HepG2 (cell line): Measurements from ENCODE around the gene CENPO. TPM values are rescaled to one million over a fixed set of nuclear protein-coding genes. Genes with fewer than 3 reads are reported as not detected.

Experiments
- ARNT2 ChIP-seq: sonication (generic); formaldehyde crosslinking; IDR thresholded peaks from 2 replicates; pipeline ENCODE4 v1.8.0; 2022; ENCODE audit warnings: mild to moderate bottlenecking, low read depth, missing genetic modification reagents, moderate library complexity
- HOXA3 ChIP-seq: sonication (generic); formaldehyde crosslinking; IDR thresholded peaks from 2 replicates; pipeline ENCODE4 v1.5.0; 2020; ENCODE audit warnings: missing genetic modification reagents
- HOXA9 ChIP-seq: sonication (generic); formaldehyde crosslinking; IDR thresholded peaks from 2 replicates; pipeline ENCODE4 v1.8.1; 2022; ENCODE audit warnings: missing genetic modification reagents, mild to moderate bottlenecking, moderate library complexity, borderline replicate concordance
- NFE2L1 ChIP-seq: sonication (generic); formaldehyde crosslinking; IDR thresholded peaks from 2 replicates; pipeline ENCODE4 v1.4.0; 2020; ENCODE audit warnings: missing genetic modification reagents, mild to moderate bottlenecking, borderline replicate concordance
- NFYC ChIP-seq: IDR thresholded peaks from 2 replicates; pipeline ENCODE4 v1.6.1; 2016; ENCODE audit warnings: missing genetic modification reagents, missing compliant biosample characterization
- SMAD9 ChIP-seq: sonication (generic); formaldehyde crosslinking; IDR thresholded peaks from 2 replicates; pipeline ENCODE4 v1.5.1; 2020; ENCODE audit warnings: mild to moderate bottlenecking, missing genetic modification reagents
- SRY ChIP-seq: sonication (generic); formaldehyde crosslinking; IDR thresholded peaks from 2 replicates; pipeline ENCODE4 v1.8.0; 2022; ENCODE audit warnings: mild to moderate bottlenecking, missing genetic modification reagents
- TBX3 ChIP-seq: fragments of 450-650 bp; IDR thresholded peaks from 2 replicates; pipeline ENCODE4 v1.6.1; 2017; ENCODE audit warnings: antibody characterized with exemption, mild to moderate bottlenecking, inconsistent platforms, borderline replicate concordance
- ZFP1 ChIP-seq: IDR thresholded peaks from 2 replicates; pipeline ENCODE4 v1.6.1; 2016
- ZFP90 ChIP-seq: sonication (generic); formaldehyde crosslinking; IDR thresholded peaks from 2 replicates; pipeline ENCODE4 v1.8.0; 2022; ENCODE audit warnings: missing genetic modification reagents, mild to moderate bottlenecking, inconsistent platforms, borderline replicate concordance
- ZNF138 ChIP-seq: sonication (generic); formaldehyde crosslinking; IDR thresholded peaks from 2 replicates; pipeline ENCODE4 v1.5.0; 2020; ENCODE audit warnings: mild to moderate bottlenecking, low read depth, missing genetic modification reagents
- ZNF180 ChIP-seq: sonication (generic); formaldehyde crosslinking; IDR thresholded peaks from 2 replicates; pipeline ENCODE4 v1.4.0; 2020; ENCODE audit warnings: low read depth, missing genetic modification reagents, borderline replicate concordance
- ZNF224 ChIP-seq: sonication (generic); formaldehyde crosslinking; IDR thresholded peaks from 2 replicates; pipeline ENCODE4 v1.5.0; 2020; ENCODE audit warnings: mild to moderate bottlenecking, missing genetic modification reagents
- ZNF253 ChIP-seq: sonication (generic); formaldehyde crosslinking; IDR thresholded peaks from 2 replicates; pipeline ENCODE4 v1.8.0; 2022; ENCODE audit warnings: mild to moderate bottlenecking, missing genetic modification reagents, borderline replicate concordance
- ZNF703 ChIP-seq: sonication (generic); formaldehyde crosslinking; IDR thresholded peaks from 2 replicates; pipeline ENCODE4 v1.5.1; 2020; ENCODE audit warnings: missing genetic modification reagents, mild to moderate bottlenecking, moderate library complexity, borderline replicate concordance
- polyA plus RNA-seq, 8 experiments: library from polyadenylated mRNA; depleted of rRNA in 3 of 8; stranded (reverse) in 7 of 8; unstranded in 1 of 8; fragments of >200 nt; fragmentation: Illumina TruSeq in 4 of 8; extraction: Trizol in 4 of 8; gene quantifications; 2 replicates each; pipeline versions ENCODE4 v1.2.1 to v1.2.3, GENCODE V29; 2011 to 2016; ENCODE audit warnings: low read depth in 4 of 8, missing spikeins in 1 of 8, mixed read lengths in 1 of 8; ENCODE audit not compliant: insufficient read depth in 1 of 8
- total RNA-seq, 5 experiments: library from RNA; depleted of rRNA; stranded (reverse); fragments of >200 nt; fragmentation: Illumina TruSeq; extraction: Trizol; gene quantifications; 2 replicates each; pipeline ENCODE4 v1.2.3, GENCODE V29; 2016; ENCODE audit warnings: low read depth in 1 of 5
- TF ChIP-seq, protein P1 (sequence below): sonication (generic); formaldehyde crosslinking; IDR thresholded peaks from 2 replicates; pipeline ENCODE4 v1.4.0; 2020; ENCODE audit warnings: missing genetic modification reagents
- TF ChIP-seq, protein P2 (sequence below): sonication (generic); formaldehyde crosslinking; IDR thresholded peaks from 2 replicates; pipeline ENCODE4 v1.4.0; 2020; ENCODE audit warnings: missing genetic modification reagents
- TF ChIP-seq, protein P3 (sequence below): sonication (generic); formaldehyde crosslinking; conservative IDR thresholded peaks from 2 replicates; pipeline ENCODE4 v1.8.1; 2023; ENCODE audit warnings: missing genetic modification reagents
- TF ChIP-seq, protein P4 (sequence below): sonication (generic); formaldehyde crosslinking; IDR thresholded peaks from 2 replicates; pipeline ENCODE4 v1.8.0; 2022; ENCODE audit warnings: mild to moderate bottlenecking, missing genetic modification reagents, borderline replicate concordance

The CENPO gene
- total and polyA plus RNA-seq, 2 of the 13 experiments (the other 11 are each of a cell fraction or from before 2014, with no cell fraction given), result 19.7 to 35.5 TPM

DNA sequence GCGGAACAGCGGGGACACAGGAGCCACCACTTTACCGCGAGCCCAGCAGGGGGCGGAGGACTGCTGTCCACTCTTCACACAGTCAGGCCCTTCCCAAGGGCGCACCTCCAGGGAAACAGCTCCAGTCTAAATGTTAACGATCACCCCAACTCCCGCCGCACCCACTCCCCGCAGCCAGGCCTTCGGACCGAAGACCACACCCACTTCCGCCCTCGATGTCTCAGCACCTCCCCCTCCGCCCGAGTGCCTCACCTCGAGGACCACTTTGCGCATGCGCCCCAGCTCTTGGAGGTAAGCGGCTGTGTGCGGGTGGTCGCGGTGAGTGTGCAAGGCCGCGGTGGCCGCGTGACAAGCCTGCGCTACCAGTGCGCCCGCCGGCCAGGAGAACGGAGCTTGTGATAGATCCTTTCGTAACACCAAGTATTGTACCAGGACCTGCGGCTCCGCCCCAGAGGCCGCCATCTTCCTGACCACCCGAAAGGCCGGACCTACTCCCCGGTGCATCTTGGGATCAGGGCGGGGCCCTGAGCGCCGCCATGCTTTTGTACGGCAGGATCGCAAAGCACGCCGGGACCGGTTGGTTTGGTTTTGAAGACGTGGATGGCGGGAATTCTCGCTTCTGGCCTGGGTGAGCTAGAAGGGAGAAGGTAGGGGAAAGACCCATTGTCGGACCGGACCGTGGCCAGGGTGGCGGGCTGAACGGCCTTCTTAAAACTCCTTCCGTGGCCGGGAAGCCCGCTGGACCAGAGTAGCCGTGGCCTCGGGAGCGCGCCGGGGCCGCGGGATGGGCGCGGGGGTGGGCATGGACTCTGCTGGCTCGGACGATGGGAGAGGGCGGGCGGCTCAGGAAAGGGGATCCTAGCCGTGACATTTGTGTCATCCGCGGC lies at the start of gene CENPO, which contains the start of gene PTRHD1 (continued):
- TF ChIP-seq ARNT2 (CRISPR knock-in tag), result peak; percentile 82; the same call in 1 of the 2 replicates
- TF ChIP-seq ZFP1 (CRISPR knock-in tag), result peak; percentile 63; the same call in 1 of the 2 replicates
- TF ChIP-seq ZNF180 (CRISPR knock-in tag), result no peak
- no peak; the same call in none of the 2 replicates for TF ChIP-seq NFYC (CRISPR knock-in tag)
- peak; percentile 91 for TF ChIP-seq ZNF253 (CRISPR knock-in tag)
- no peak for TF ChIP-seq SMAD9
- TF ChIP-seq NFE2L1, result no peak
- peak; percentile 81; the same call in 1 of the 2 replicates for TF ChIP-seq SRY (CRISPR knock-in tag)
- TF ChIP-seq HOXA9 (CRISPR knock-in tag), result peak; percentile 93
- TF ChIP-seq, protein P1, sequence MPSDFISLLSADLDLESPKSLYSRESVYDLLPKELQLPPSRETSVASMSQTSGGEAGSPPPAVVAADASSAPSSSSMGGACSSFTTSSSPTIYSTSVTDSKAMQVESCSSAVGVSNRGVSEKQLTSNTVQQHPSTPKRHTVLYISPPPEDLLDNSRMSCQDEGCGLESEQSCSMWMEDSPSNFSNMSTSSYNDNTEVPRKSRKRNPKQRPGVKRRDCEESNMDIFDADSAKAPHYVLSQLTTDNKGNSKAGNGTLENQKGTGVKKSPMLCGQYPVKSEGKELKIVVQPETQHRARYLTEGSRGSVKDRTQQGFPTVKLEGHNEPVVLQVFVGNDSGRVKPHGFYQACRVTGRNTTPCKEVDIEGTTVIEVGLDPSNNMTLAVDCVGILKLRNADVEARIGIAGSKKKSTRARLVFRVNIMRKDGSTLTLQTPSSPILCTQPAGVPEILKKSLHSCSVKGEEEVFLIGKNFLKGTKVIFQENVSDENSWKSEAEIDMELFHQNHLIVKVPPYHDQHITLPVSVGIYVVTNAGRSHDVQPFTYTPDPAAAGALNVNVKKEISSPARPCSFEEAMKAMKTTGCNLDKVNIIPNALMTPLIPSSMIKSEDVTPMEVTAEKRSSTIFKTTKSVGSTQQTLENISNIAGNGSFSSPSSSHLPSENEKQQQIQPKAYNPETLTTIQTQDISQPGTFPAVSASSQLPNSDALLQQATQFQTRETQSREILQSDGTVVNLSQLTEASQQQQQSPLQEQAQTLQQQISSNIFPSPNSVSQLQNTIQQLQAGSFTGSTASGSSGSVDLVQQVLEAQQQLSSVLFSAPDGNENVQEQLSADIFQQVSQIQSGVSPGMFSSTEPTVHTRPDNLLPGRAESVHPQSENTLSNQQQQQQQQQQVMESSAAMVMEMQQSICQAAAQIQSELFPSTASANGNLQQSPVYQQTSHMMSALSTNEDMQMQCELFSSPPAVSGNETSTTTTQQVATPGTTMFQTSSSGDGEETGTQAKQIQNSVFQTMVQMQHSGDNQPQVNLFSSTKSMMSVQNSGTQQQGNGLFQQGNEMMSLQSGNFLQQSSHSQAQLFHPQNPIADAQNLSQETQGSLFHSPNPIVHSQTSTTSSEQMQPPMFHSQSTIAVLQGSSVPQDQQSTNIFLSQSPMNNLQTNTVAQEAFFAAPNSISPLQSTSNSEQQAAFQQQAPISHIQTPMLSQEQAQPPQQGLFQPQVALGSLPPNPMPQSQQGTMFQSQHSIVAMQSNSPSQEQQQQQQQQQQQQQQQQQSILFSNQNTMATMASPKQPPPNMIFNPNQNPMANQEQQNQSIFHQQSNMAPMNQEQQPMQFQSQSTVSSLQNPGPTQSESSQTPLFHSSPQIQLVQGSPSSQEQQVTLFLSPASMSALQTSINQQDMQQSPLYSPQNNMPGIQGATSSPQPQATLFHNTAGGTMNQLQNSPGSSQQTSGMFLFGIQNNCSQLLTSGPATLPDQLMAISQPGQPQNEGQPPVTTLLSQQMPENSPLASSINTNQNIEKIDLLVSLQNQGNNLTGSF (CRISPR knock-in tag), result no peak; the same call in none of the 2 replicates
- peak; percentile 98 for TF ChIP-seq HOXA3 (CRISPR knock-in tag)
- peak; percentile 60; the same call in 1 of the 2 replicates for TF ChIP-seq TBX3
- peak; percentile 90 for TF ChIP-seq ZFP90
- TF ChIP-seq, protein P2, sequence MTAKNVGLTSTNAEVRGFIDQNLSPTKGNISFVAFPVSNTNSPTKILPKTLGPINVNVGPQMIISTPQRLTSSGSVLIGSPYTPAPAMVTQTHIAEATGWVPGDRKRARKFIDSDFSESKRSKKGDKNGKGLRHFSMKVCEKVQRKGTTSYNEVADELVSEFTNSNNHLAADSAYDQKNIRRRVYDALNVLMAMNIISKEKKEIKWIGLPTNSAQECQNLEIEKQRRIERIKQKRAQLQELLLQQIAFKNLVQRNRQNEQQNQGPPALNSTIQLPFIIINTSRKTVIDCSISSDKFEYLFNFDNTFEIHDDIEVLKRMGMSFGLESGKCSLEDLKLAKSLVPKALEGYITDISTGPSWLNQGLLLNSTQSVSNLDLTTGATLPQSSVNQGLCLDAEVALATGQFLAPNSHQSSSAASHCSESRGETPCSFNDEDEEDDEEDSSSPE, result peak; percentile 100
- TF ChIP-seq ZNF224 (CRISPR knock-in tag), result peak; percentile 57; the same call in 1 of the 2 replicates
- TF ChIP-seq ZNF703 (CRISPR knock-in tag), result no peak; the same call in 1 of the 2 replicates
- TF ChIP-seq, protein P3, sequence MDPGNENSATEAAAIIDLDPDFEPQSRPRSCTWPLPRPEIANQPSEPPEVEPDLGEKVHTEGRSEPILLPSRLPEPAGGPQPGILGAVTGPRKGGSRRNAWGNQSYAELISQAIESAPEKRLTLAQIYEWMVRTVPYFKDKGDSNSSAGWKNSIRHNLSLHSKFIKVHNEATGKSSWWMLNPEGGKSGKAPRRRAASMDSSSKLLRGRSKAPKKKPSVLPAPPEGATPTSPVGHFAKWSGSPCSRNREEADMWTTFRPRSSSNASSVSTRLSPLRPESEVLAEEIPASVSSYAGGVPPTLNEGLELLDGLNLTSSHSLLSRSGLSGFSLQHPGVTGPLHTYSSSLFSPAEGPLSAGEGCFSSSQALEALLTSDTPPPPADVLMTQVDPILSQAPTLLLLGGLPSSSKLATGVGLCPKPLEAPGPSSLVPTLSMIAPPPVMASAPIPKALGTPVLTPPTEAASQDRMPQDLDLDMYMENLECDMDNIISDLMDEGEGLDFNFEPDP (CRISPR knock-in tag), result no peak
- TF ChIP-seq ZNF138, result 0 out of 2 replicates have a peak, but pooled peaks have one; percentile 56
- TF ChIP-seq, protein P4, sequence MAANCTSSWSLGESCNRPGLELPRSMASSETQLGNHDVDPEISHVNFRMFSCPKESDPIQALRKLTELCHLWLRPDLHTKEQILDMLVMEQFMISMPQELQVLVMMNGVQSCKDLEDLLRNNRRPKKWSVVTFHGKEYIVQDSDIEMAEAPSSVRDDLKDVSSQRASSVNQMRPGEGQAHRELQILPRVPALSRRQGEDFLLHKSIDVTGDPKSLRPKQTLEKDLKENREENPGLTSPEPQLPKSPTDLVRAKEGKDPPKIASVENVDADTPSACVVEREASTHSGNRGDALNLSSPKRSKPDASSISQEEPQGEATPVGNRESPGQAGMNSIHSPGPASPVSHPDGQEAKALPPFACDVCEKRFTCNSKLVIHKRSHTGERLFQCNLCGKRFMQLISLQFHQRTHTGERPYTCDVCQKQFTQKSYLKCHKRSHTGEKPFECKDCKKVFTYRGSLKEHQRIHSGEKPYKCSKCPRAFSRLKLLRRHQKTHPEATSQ (CRISPR knock-in tag), result peak; percentile 36; the same call in 1 of the 2 replicates
